HPDE6-E6E7 (cell line): Measurements from ENCODE around the gene SLC12A8.
"Not testable (repeated sequence)": the region's sequence is repeated elsewhere in the genome, so short reads cannot be mapped to it uniquely, and the experiment has no call there.

Experiments used
- DNase-seq: peaks from one replicate; pipeline ENCODE4 v3.0.0; 2011; ENCODE audit warnings: missing footprints; ENCODE audit errors: extremely low spot score

The SLC12A8 gene

GRCh38 chr3:125116311-125117080 is 96.1 kb downstream of the SLC12A8 start:
- DNase-seq, result peak; percentile 59

DNA sequence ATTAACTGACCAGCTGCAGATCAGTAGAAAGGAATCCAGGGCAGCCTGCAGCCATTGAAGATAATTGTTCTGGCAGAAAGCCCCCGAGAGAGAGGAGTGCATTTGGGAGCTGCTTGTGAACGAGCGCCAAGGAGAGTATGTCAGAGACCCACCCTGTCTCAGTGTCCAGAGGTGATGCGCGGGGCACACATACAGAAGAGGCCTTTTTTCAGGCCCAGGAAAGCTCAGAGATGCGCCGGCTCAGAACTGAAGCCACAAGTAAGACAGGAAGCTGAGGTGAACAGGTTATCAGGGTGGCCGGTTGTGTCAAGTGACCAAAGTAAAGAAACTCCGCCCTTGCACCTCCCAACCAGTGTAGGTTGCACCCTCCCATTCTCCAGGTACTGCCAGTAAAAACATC is 96.9 kb downstream of the SLC12A8 start:
- no peak for DNase-seq

DNA sequence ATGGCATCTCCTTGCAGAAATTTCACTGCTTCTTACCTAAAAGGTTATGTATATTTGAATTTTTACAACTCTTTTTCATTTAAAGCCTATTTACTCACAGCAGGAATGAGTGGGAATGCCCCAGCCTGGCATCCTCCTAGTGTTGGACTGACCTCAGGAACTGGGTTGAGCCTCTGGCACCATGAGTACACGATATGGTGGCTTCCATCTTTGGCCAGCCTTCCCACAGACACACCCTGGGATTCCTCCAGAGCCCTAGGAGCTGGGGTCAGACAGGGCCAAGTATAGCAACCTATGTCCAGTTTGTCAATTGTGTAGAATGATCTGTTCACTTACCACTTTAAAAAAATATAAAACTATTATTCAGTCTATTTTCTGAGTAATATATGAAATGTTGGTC is 99.6 kb downstream of the SLC12A8 start:
- no peak for DNase-seq

DNA sequence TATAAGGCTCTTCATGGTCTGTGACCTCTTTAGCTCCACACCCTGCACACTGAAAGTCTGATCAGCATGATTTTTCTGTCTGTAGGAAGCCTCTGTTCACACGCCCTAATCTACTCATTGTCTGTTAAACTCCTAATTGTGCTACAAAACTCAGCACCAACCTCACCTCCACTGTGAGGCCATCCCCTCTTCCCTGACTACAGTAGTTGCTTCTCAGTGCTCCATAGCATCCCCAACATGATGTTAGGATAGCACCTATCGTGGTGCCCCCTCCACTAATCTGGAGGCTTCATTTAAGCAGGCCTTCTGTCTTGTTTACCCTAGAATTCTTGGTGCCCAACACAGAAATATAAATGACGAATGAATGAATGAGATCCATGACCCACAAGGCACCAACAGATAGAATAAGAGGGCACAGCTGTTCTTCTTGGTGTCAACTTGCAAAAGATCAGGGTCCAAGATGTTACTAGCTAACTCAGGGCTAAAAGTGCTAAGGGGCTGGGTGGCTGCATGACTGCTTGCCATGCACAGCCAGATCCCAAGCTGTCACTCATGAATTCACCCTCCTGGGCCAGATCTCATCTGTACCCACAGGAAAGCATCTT is 101.6 kb downstream of the SLC12A8 start:
- no peak for DNase-seq

- DNase-seq, result peak; percentile 55
Measured at GRCh38 chr3:125110016-125110875, 102.3 kb downstream of the SLC12A8 start.

DNA sequence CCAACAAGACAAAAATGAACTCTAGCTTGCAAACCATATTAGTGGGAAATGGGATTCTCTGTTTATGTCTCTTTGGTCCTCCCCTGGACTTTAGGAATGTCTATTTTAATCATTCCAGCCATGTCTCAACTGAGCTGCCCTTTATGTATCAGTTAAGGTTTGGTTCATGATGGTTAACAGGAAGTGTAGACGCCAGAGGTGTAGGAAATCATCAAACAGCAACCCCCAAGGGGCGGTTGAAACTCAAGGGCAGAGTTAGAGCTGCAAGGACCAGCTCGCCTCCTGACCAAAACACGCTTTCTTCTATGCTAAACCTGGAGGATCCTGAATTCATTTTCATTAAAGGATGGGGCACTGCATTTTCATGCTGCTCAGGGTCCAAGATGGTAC is 103.0 kb downstream of the SLC12A8 start:
- no peak for DNase-seq

DNA sequence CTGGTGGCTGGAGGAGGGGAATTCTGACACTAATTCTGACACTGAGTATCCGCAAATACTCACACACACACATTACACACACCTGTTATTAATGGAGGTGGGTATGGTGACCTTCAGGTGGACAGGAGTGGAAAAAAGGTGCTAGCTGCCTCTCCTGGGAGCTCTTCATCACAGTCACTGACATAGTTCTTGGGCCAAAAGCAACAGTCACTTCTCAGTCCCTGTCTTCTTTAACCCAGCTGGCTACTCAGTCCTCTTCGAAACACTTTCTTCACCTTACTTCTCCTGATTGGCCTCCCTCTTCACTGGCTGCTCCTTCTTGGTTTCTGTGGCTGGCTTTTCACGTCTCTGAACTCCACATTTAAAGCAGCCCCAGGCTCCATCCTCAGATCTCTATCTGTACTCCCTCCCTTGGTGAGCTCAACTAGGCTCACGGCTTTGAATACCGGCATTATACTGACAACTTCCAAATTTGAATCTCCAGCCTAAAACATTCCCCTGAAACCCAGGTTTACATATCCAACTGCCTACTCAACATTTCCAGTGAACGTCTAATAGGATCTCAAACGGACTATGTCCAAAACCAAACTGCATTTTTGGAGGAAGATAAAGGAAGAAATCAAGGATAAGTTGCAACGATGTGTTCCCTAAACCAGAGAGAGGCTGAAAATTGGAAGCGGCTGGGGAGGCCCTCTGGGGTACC is 103.6 kb downstream of the SLC12A8 start:
- no peak for DNase-seq

DNA sequence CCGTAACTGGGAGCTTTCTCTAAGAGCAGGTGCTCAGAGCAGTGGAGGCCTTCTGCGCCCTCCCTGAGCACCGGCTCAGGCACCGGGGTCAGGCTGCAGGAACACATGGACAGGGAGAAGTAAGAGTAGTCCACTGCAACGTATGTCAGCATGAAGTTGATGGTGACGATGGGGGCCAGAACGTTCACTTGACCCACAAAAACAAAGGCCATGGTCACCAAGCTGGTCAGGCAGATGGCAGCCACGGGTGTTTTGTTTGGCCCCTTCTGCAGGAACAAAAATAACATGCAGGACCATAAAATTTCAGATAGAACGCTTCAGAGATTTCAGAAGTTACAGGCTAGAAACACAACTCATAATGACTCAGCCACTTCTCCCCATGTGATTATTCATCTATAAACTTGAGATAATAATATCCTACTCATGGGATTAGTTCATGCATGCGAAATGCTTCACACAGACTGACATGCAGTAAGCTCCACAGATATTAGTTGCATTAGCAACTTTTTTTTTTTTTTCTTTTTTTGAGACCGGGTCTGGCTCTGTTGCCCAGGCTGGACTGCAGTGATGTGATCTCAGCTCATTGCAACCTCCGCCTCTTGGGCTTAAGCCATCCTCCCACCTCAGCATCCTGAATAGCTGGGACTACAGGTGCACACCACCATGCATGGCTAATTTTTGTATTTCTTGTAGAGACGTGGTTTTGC is 104.5 kb downstream of the SLC12A8 start:
- peak; percentile 66 for DNase-seq

- no peak for DNase-seq
Measured at GRCh38 chr3:125107363-125107762, 105.2 kb downstream of the SLC12A8 start.

DNA sequence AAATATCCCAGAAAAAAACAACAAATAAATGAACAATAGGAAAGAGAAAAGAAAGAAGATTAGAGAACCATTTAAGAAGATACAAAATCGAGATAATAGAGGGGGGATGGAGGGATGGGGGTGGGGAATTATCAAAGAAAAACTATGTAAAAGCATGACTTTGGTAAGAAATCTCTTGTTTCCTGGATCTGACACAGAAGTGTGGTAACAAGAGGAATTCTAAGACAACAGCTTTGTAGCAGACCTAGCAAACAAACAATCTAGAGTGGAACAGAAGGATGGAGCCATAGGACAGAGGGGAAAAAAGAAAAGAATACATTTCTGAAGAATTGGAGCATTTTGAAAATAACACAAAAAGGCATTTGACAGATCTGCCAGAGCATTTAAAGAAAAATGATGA is 107.4 kb downstream of the SLC12A8 start:
- no peak for DNase-seq

DNA sequence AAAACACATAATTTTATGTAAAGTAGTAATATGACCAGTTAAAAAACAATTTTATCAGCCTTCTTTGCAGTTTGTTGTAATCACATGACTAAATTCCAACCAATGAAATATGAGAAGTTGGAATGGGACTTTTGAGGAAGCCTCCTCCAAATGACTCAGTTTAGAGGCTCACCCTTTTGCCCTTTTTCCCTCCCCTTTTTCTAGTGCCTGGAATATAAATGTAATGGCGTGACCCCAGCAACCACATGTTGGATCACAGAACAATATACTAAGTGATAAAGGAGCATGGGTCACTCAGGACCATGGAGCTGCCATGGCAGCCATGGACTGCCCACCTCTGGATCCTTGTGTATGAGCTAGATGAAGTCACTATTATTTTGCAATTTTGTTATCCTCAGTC is 107.9 kb downstream of the SLC12A8 start:
- DNase-seq, result no peak

DNA sequence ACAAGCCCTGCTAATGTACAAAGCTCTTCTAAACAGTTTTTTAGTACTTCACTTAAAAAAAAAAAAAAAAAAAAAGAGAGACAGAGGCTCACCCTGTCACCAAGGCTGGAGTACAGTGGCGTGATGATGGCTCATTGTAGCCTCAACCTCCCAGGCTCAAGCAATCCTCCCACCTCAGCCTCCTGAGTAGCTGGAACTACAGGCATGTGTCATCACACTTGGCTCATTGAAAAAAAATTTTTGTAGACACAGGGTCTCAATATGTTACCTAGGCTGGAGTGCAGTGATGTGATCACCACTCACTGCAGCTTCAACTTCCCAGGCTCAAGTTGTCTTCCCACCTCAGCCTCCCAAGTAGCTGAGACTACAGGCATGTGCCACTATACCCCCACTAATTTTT is 109.1 kb downstream of the SLC12A8 start:
- DNase-seq, result no peak

DNA sequence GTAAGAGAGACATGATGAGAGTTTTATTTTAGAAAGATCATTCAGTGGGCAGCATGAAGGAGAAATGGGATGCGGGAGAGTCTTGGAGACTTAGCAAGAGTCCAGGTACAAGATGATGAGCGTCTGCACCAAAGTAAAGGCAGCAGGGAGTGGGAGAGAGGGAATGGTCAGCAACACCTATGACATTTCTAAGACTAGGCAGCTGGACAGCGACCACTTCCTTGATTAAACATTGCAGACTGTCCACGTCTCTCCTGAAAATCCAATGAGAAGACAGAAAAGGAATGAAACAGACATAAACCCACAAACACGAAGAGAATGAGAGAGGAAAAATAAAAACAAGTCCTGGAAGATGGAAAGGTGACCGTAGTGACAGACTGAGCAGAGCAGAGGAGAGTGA is 110.1 kb downstream of the SLC12A8 start:
- no peak for DNase-seq

GRCh38 chr3:125098611-125099291 is 113.8 kb downstream of the SLC12A8 start:
- DNase-seq, result no peak

GRCh38 chr3:125090649-125091048 is 121.9 kb downstream of the SLC12A8 start:
- DNase-seq, result no peak

GRCh38 chr3:125087768-125088391 is 124.7 kb downstream of the SLC12A8 start:
- DNase-seq, result no peak

DNA sequence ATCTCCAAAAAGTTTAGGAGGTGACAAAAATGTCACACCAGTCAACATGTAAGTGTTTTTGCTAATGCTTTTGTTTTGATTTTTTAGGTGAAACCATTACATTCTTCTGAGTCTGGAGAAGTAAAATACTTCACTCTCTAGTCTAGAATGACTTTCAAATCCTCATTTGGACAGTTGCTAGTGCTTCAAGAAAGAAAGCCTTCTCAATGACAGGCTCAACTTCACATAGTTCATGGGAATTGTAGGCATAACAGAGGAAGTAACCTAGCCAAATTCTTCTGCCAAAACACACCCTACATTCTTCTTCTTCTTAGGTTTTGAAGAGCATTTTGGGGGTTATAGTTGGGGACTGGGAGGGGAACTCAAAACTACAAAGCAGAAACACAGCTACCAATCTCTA is 127.4 kb downstream of the SLC12A8 start:
- DNase-seq, result no peak

DNA sequence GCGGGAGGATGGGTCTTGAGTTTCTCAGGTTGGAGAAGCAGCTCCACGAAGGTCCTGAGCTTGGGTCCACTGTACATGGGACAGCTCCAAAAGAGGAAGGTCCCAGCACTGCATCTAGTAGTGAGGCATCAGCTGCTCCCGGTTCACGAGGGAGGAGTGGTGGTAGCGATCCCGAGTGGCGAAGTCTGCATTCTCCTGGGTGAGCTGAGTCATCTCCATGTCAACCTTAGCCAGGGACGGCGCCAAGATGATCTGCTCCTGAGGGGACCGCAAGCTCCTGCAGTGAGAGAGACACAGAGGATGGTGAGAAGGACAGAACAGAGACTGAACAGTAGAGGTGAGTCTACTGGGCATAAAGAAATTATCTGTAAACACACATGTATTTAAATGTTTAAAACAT is 128.8 kb downstream of the SLC12A8 start:
- DNase-seq, result no peak

DNA sequence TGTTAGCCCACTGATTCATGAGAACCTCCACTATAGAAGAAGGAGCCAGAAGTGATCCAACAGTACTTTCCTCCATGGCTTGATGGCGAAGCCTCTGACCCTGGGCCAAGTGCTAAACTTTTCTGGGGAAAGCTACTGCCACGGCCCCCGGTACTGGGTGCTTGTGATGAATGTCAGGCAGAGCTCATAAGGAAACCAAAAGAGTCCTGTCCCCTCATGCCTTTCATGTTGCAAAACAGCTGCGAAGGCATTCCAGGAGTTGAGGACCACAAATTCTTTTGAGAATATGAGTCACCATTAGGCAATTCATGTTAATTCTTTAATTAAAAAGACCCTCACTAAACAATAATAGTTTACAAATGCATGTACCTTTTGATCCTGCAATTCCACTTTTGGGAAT is 130.2 kb downstream of the SLC12A8 start:
- not testable (repeated sequence) for DNase-seq

DNA sequence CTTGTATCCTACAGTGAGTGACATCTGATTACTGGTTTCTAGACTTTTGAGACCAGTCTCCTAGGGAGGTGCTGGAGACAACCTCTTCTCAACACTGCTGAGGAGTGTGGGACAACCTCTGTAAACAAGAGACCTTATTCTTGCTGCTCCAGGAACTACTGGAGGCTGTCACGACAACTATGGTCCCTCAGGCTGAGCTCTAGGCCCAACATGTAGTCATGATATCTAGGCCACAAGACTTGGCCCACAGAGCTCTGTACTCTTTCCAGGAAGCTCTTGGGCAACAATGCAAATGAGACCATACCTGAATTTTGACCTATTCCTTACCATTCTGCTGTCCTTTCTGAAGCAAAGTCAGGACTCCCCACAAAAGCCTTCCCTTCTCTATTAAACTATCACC is 132.5 kb downstream of the SLC12A8 start:
- no peak for DNase-seq
